Fibroblast of lung (primary cell): ENCODE data around the gene KCNQ1OT1.

Experiments used
- EZH2 ChIP-seq: IDR thresholded peaks from 2 replicates; pipeline ENCODE4 v1.5.1; 2012; ENCODE audit warnings: low read length, control low read depth, mild to moderate bottlenecking; ENCODE audit errors: missing control alignments
- TF ChIP-seq, protein P1 (sequence below), 2 donors: IDR thresholded peaks in 1 of 2; conservative IDR thresholded peaks in 1 of 2; 1 replicate in 1 of 2; 2 replicates in 1 of 2; pipeline ENCODE4 v1.5.1; 2011 to 2012; ENCODE audit warnings: low read length in 2 of 2, control low read depth in 1 of 2, inconsistent platforms in 1 of 2, low read depth in 1 of 2, mild to moderate bottlenecking in 1 of 2

DNA sequence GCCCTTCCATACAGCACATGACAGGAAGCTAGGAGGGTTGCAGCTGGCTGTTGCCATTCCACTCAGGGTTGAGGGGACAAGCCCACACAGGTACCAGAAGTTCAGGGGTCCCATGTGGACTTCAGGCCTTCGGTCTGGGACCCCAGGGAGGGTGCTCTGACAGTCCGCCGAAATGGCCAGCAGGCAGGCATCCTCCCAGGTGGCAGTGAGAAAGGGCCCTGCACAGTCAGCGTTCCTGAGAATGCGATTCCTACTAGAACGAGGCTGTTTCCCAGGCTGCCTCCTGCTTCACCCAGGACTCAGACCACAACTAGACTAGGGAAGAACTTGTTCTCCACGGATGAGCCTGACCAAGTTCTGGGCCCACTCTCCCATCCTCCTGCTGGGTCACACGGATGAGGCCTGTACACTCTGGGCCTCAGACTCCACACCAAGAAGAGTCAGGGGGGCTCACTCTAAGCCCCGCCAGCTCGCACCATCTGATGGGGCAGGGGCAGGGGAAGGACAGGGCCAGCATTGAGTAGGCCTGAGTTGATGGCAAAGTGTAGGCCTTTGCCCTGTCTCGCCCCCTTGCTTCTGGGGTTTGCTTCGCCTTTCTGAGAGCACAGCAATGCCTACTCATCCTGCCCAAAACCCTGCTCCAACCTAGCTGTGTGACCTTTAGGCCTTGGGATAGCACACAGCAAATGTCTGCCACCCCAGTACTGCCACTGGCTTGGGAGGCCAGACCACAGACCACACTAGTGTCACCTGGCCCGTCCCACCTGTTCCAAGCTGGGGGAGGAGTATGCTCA is 14.0 kb downstream of the KCNQ1OT1 start:
- TF ChIP-seq, protein P1, sequence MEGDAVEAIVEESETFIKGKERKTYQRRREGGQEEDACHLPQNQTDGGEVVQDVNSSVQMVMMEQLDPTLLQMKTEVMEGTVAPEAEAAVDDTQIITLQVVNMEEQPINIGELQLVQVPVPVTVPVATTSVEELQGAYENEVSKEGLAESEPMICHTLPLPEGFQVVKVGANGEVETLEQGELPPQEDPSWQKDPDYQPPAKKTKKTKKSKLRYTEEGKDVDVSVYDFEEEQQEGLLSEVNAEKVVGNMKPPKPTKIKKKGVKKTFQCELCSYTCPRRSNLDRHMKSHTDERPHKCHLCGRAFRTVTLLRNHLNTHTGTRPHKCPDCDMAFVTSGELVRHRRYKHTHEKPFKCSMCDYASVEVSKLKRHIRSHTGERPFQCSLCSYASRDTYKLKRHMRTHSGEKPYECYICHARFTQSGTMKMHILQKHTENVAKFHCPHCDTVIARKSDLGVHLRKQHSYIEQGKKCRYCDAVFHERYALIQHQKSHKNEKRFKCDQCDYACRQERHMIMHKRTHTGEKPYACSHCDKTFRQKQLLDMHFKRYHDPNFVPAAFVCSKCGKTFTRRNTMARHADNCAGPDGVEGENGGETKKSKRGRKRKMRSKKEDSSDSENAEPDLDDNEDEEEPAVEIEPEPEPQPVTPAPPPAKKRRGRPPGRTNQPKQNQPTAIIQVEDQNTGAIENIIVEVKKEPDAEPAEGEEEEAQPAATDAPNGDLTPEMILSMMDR (conservative IDR thresholded peaks at IDR 0.05 in 1 of 2, IDR thresholded peaks at IDR 0.05 in 1 of 2; ENCODE audit: low read depth in 1 of 2, low read length in 2 of 2), result no peak
- TF ChIP-seq EZH2, result no peak
